ENCODE measurements around the gene GATAD1. TPM values are rescaled to one million over a fixed set of nuclear protein-coding genes. Genes with fewer than 3 reads are reported as not detected.

Gene GATAD1
- total RNA-seq, 1 experiment from 2014 or later = 15.8 TPM

- no peak for TF ChIP-seq EZH2 (IDR thresholded peaks at IDR 0.05; ENCODE audit: low read length, unreplicated experiment)
- TF ChIP-seq EZH2phosphoT487 (IDR thresholded peaks at IDR 0.05; ENCODE audit: borderline replicate concordance, low read length) = no peak
- TF ChIP-seq CTCF (conservative IDR thresholded peaks at IDR 0.05; ENCODE audit: low read depth, low read length) = no peak
- ChIA-PET POLR2A (ENCODE audit: unreplicated experiment) (no interaction called here), CTCF (no interaction called here)
These were observed 29.4 kb upstream of the GATAD1 start for GRCh38 chr7:92417913-92418312.

GRCh38 chr7:92421676-92422435, 25.4 kb upstream of the GATAD1 start:
- H3K79me2 ChIP-seq (ENCODE audit: low read length) = no peaks in the 10 kb centered on the region
- no peaks in the 10 kb centered on the region for H3K9me2 ChIP-seq (replicated peaks; ENCODE audit: low read length)
- no TSS peak for BruUV-seq (replicated peaks)
- DNase-seq (no peak), ATAC-seq (no peak)
- H3K9me3 ChIP-seq (ENCODE audit: low read length) = no peaks in the 10 kb centered on the region
- H3K27me3 ChIP-seq (ENCODE audit: low read length) = no peaks in the 10 kb centered on the region
- H4K20me1 ChIP-seq (ENCODE audit: low read length) = no peaks in the 10 kb centered on the region
- H3K27ac ChIP-seq (ENCODE audit: low read length) = no peak overlapping the region
- H3K4me1 ChIP-seq (ENCODE audit: insufficient read depth, low read length) = no peaks in the 10 kb centered on the region; the same call in 1 of the 2 replicates
- H3K4me3 ChIP-seq (ENCODE audit: low read length) = no peak overlapping the region
- no peak overlapping the region for H2AFZ ChIP-seq (ENCODE audit: low read length)
- no peaks in the 10 kb centered on the region for H3K36me3 ChIP-seq (ENCODE audit: low read depth, low read length)
- no peak overlapping the region for H3K4me2 ChIP-seq (ENCODE audit: low read length)
- no peaks in the 10 kb centered on the region for H3F3A ChIP-seq (ENCODE audit: low read length, unreplicated experiment)
- H3K9ac ChIP-seq (ENCODE audit: low read length) = no peak overlapping the region
- ChIA-PET POLR2A (ENCODE audit: unreplicated experiment) (interaction anchor here (0.6 kb wide), 1 partner anchor 145 kb away, joined by 8 read pairs; no protein-coding TSS in a partner anchor), CTCF (interaction anchor here (0.6 to 1.6 kb wide), 2 partner anchors 25 to 340 kb away, joined by 4 to 8 read pairs; partner anchors contain the start of gene GATAD1)
- TF ChIP-seq CTCF (conservative IDR thresholded peaks at IDR 0.05; ENCODE audit: low read depth, low read length) = no peak
- TF ChIP-seq EZH2phosphoT487 (IDR thresholded peaks at IDR 0.05; ENCODE audit: borderline replicate concordance, low read length) = no peak
- no peak for TF ChIP-seq EZH2 (IDR thresholded peaks at IDR 0.05; ENCODE audit: low read length, unreplicated experiment)
- intact Hi-C loops (cut with micrococcal nuclease) = no loop called here

More at GRCh38 chr7:92417913-92418312, 29.4 kb upstream of the GATAD1 start:
- ATAC-seq (no peak), DNase-seq (no peak)
- H3K36me3 ChIP-seq (ENCODE audit: low read depth, low read length) = no peaks in the 10 kb centered on the region
- no peaks in the 10 kb centered on the region for H3K9me3 ChIP-seq (ENCODE audit: low read length)
- H3K9ac ChIP-seq (ENCODE audit: low read length) = no peak overlapping the region
- BruUV-seq (replicated peaks) = no TSS peak
- H3K79me2 ChIP-seq (ENCODE audit: low read length) = no peaks in the 10 kb centered on the region
- no peak overlapping the region for H2AFZ ChIP-seq (ENCODE audit: low read length)
- intact Hi-C loops (cut with micrococcal nuclease) = no loop called here
- no peaks in the 10 kb centered on the region for H3F3A ChIP-seq (ENCODE audit: low read length, unreplicated experiment)
- no peak overlapping the region for H3K4me3 ChIP-seq (ENCODE audit: low read length)
- no peaks in the 10 kb centered on the region for H3K27me3 ChIP-seq (ENCODE audit: low read length)
- no peaks in the 10 kb centered on the region for H3K4me1 ChIP-seq (ENCODE audit: insufficient read depth, low read length)
- no peaks in the 10 kb centered on the region for H4K20me1 ChIP-seq (ENCODE audit: low read length)
- H3K9me2 ChIP-seq (replicated peaks; ENCODE audit: low read length) = no peaks in the 10 kb centered on the region
- H3K4me2 ChIP-seq (ENCODE audit: low read length) = no peak overlapping the region
- no peak overlapping the region for H3K27ac ChIP-seq (ENCODE audit: low read length)

- no peaks in the 10 kb centered on the region for H3K79me2 ChIP-seq (ENCODE audit: low read length)
- POLR2A ChIA-PET (ENCODE audit: unreplicated experiment) = no interaction called here
- no peak overlapping the region for H2AFZ ChIP-seq (ENCODE audit: low read length)
- H3F3A ChIP-seq (ENCODE audit: low read length, unreplicated experiment) = no peaks in the 10 kb centered on the region
- no peaks in the 10 kb centered on the region for H3K36me3 ChIP-seq (ENCODE audit: low read depth, low read length)
- no peaks in the 10 kb centered on the region for H4K20me1 ChIP-seq (ENCODE audit: low read length)
- no peak for DNase-seq
- no peak overlapping the region for H3K9ac ChIP-seq (ENCODE audit: low read length)
- intact Hi-C loops (cut with micrococcal nuclease) = no loop called here
- no peak for ATAC-seq
- BruUV-seq (replicated peaks) = no TSS peak
- no peak for TF ChIP-seq EZH2 (IDR thresholded peaks at IDR 0.05; ENCODE audit: low read length, unreplicated experiment)
- no peak for TF ChIP-seq CTCF (conservative IDR thresholded peaks at IDR 0.05; ENCODE audit: low read depth, low read length)
- no peak for TF ChIP-seq EZH2phosphoT487 (IDR thresholded peaks at IDR 0.05; ENCODE audit: borderline replicate concordance, low read length)
- H3K27ac ChIP-seq (ENCODE audit: low read length) = no peak overlapping the region
- H3K27me3 ChIP-seq (ENCODE audit: low read length) = no peaks in the 10 kb centered on the region
- H3K4me1 ChIP-seq (ENCODE audit: insufficient read depth, low read length) = no peaks in the 10 kb centered on the region; the same call in 1 of the 2 replicates
- H3K4me2 ChIP-seq (ENCODE audit: low read length) = no peak overlapping the region
- no peaks in the 10 kb centered on the region for H3K9me3 ChIP-seq (ENCODE audit: low read length)
- H3K4me3 ChIP-seq (ENCODE audit: low read length) = no peak overlapping the region
- H3K9me2 ChIP-seq (replicated peaks; ENCODE audit: low read length) = no peaks in the 10 kb centered on the region
- CTCF ChIA-PET = no interaction called here
These were observed 24.4 kb upstream of the GATAD1 start for GRCh38 chr7:92422926-92423325.
